HG02970 (cell line): ENCODE data around the gene MYRF.

Source experiments
- ATAC-seq: cut with Tn5 transposase; IDR thresholded peaks from one replicate; pipeline ENCODE4 v1.9.1; 2021; ENCODE audit warnings: mild to moderate bottlenecking, moderate library complexity, moderate number of reproducible peaks; ENCODE audit not compliant: unreplicated experiment, low FRiP score

Gene MYRF

GRCh38 chr11:61756147-61756451 lies 3.7 kb downstream of the MYRF start:
- ATAC-seq, result no peak

GRCh38 chr11:61756452-61757212 lies 4.2 kb downstream of the MYRF start:
- no peak for ATAC-seq

- no peak for ATAC-seq
These were observed 4.9 kb downstream of the MYRF start for GRCh38 chr11:61757213-61757862.

- ATAC-seq, result no peak
These were observed 8.5 kb downstream of the MYRF start for GRCh38 chr11:61760946-61761345.

GRCh38 chr11:61761440-61762222 lies 9.2 kb downstream of the MYRF start:
- no peak for ATAC-seq

GRCh38 chr11:61762223-61762615 lies 9.8 kb downstream of the MYRF start:
- ATAC-seq, result no peak

- ATAC-seq, result no peak
These were observed 10.4 kb downstream of the MYRF start for GRCh38 chr11:61762798-61763197.

- ATAC-seq, result no peak
These were observed 11.6 kb downstream of the MYRF start for GRCh38 chr11:61763930-61764605.

GRCh38 chr11:61764606-61765260 lies 12.3 kb downstream of the MYRF start:
- ATAC-seq, result no peak

- no peak for ATAC-seq
These were observed 13.3 kb downstream of the MYRF start for GRCh38 chr11:61765550-61766253.

- no peak for ATAC-seq
These were observed 14.0 kb downstream of the MYRF start for GRCh38 chr11:61766353-61766841.

GRCh38 chr11:61768376-61769076 lies 16.1 kb downstream of the MYRF start:
- no peak for ATAC-seq

GRCh38 chr11:61769169-61769920 lies 16.9 kb downstream of the MYRF start:
- no peak for ATAC-seq

GRCh38 chr11:61769946-61770683 lies 17.7 kb downstream of the MYRF start:
- no peak for ATAC-seq

GRCh38 chr11:61771195-61771894 lies 18.9 kb downstream of the MYRF start:
- ATAC-seq, result no peak

- ATAC-seq, result no peak
These were observed 19.6 kb downstream of the MYRF start for GRCh38 chr11:61771985-61772455.

- ATAC-seq, result no peak
These were observed 20.9 kb downstream of the MYRF start for GRCh38 chr11:61773356-61773755.
